Osteocyte (in vitro differentiated cells): Measurements from ENCODE around the gene SLC25A10. TPM values are rescaled to one million over a fixed set of nuclear protein-coding genes. Genes with fewer than 3 reads are reported as not detected.

Experiments used
- DNase-seq: peaks from one replicate; pipeline ENCODE4 v3.0.0; 2021; ENCODE audit warnings: mixed read lengths; ENCODE audit not compliant: unreplicated experiment; ENCODE audit errors: extremely low spot score
- H3K27ac Mint-ChIP-seq: one replicate; pipeline ENCODE4 v1.8.0; 2021; ENCODE audit warnings: mild to moderate bottlenecking, mixed read lengths; ENCODE audit not compliant: unreplicated experiment
- H3K27me3 Mint-ChIP-seq: one replicate; pipeline ENCODE4 v1.8.0; 2021; ENCODE audit warnings: mixed read lengths; ENCODE audit not compliant: unreplicated experiment
- H3K36me3 Mint-ChIP-seq: one replicate; pipeline ENCODE4 v1.8.0; 2021; ENCODE audit warnings: mixed read lengths; ENCODE audit not compliant: unreplicated experiment
- H3K4me1 Mint-ChIP-seq: one replicate; pipeline ENCODE4 v1.8.0; 2021; ENCODE audit warnings: mixed read lengths; ENCODE audit not compliant: unreplicated experiment
- H3K4me3 Mint-ChIP-seq: one replicate; pipeline ENCODE4 v1.8.0; 2021; ENCODE audit warnings: mild to moderate bottlenecking, moderate library complexity, mixed read lengths; ENCODE audit not compliant: unreplicated experiment
- H3K9me3 Mint-ChIP-seq: one replicate; pipeline ENCODE4 v1.8.0; 2021; ENCODE audit warnings: mixed read lengths; ENCODE audit not compliant: unreplicated experiment
- long read RNA-seq: library from polyadenylated mRNA; unstranded; transcript quantifications from one replicate; pipeline ENCODE4 v2.0.0, GENCODE V29; 2021
- total RNA-seq: library from RNA; stranded (reverse); gene quantifications from 2 replicates; pipeline ENCODE4 v1.2.1, GENCODE V29; 2021
- TF ChIP-seq, protein P1 (sequence below): fragments of 200-600 bp; sonication (generic); IDR thresholded peaks from 2 replicates; pipeline ENCODE4 v1.5.0; 2021; ENCODE audit warnings: antibody characterized with exemption, mild to moderate bottlenecking, moderate library complexity

The SLC25A10 gene, protein sequence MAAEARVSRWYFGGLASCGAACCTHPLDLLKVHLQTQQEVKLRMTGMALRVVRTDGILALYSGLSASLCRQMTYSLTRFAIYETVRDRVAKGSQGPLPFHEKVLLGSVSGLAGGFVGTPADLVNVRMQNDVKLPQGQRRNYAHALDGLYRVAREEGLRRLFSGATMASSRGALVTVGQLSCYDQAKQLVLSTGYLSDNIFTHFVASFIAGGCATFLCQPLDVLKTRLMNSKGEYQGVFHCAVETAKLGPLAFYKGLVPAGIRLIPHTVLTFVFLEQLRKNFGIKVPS
- 8.0 and 9.5 TPM in 2 replicates for total RNA-seq
- long read RNA-seq, partial matches to known transcripts = 0 of 1 reads
- long read RNA-seq, other reads (novel, unspliced or antisense) = 0 of 1 reads

DNA sequence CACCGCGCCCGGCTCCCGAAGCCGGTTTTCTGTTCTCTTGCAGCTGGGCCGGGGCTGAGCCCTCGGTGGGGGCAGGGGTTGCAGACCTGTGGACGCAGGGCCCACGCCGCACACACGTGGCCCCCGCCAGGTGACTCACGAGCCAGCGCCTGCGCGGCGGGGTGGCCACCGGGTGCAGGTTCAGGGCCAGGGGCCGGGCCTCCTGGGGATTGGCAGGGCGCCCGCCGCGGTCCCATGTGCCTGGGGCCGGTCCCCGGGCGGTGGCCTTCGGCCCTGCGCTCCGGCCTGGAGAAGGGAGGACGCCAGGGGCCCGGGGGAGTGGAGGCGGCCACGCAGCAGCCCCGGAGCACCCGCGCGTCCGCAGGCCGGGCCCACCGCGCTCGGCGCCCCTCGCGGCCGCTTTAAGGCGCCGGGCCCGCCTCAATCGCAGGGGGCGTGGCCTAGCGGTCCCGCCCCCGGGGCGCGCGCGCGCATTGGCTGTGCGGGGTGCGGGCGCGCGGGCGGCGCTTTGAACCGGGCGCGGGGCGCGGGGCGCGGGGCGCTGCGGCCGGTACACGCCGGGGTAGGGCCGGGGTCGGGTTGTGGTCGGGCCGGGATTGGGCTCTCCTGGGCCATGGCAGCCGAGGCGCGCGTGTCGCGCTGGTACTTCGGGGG lies at the start of gene SLC25A10:
Gene SLC25A10, plus strand, starts transcription at position 471 of the 654 bp plus-strand sequence. Its CDS starts 143 bp downstream, at position 614.
- TF ChIP-seq, protein P1, sequence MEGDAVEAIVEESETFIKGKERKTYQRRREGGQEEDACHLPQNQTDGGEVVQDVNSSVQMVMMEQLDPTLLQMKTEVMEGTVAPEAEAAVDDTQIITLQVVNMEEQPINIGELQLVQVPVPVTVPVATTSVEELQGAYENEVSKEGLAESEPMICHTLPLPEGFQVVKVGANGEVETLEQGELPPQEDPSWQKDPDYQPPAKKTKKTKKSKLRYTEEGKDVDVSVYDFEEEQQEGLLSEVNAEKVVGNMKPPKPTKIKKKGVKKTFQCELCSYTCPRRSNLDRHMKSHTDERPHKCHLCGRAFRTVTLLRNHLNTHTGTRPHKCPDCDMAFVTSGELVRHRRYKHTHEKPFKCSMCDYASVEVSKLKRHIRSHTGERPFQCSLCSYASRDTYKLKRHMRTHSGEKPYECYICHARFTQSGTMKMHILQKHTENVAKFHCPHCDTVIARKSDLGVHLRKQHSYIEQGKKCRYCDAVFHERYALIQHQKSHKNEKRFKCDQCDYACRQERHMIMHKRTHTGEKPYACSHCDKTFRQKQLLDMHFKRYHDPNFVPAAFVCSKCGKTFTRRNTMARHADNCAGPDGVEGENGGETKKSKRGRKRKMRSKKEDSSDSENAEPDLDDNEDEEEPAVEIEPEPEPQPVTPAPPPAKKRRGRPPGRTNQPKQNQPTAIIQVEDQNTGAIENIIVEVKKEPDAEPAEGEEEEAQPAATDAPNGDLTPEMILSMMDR = peak; percentile 13
- peak within 1 kb of the TSS; percentile 79 for H3K4me3 Mint-ChIP-seq
- peaks cover 26% of the 10 kb centered on the region for H3K4me1 Mint-ChIP-seq
- no peaks in the 10 kb centered on the region for H3K27me3 Mint-ChIP-seq
- H3K36me3 Mint-ChIP-seq = peaks cover under 1% of the 10 kb centered on the region
- H3K9me3 Mint-ChIP-seq = no peaks in the 10 kb centered on the region
- DNase-seq = no peak
- H3K27ac Mint-ChIP-seq = peak within 1 kb of the TSS; percentile 68

DNA sequence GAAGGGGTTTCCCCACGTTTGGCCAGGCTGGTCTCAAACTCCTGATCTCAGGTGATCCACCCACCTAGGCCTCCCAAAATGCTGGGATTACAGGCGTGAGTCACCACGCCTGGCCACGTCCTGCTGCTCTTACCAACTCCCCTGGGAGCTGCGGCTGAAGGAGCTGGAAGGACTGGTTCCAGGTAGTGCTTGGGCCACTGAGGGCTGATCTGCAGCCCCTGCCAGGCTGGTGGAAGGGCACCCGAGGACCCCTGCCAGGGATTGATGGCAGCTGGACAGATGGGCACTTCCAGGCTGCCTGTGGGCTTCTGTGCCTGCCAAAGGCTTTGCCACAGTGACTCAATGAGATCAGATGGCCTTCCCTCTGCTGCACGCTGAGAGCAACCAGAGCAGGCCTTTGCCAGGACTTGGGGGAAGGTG lies 48.0 kb upstream of the SLC25A10 start:
- Mint-ChIP-seq H3K27me3 (no peaks in the 10 kb centered on the region), H3K36me3 (peaks cover 3% of the 10 kb centered on the region), H3K4me3 (peak overlapping the region; percentile 10), H3K27ac (no peak overlapping the region), H3K4me1 (peaks cover 17% of the 10 kb centered on the region), H3K9me3 (no peaks in the 10 kb centered on the region)
- DNase-seq = no peak
- TF ChIP-seq, protein P1 = no peak

DNA sequence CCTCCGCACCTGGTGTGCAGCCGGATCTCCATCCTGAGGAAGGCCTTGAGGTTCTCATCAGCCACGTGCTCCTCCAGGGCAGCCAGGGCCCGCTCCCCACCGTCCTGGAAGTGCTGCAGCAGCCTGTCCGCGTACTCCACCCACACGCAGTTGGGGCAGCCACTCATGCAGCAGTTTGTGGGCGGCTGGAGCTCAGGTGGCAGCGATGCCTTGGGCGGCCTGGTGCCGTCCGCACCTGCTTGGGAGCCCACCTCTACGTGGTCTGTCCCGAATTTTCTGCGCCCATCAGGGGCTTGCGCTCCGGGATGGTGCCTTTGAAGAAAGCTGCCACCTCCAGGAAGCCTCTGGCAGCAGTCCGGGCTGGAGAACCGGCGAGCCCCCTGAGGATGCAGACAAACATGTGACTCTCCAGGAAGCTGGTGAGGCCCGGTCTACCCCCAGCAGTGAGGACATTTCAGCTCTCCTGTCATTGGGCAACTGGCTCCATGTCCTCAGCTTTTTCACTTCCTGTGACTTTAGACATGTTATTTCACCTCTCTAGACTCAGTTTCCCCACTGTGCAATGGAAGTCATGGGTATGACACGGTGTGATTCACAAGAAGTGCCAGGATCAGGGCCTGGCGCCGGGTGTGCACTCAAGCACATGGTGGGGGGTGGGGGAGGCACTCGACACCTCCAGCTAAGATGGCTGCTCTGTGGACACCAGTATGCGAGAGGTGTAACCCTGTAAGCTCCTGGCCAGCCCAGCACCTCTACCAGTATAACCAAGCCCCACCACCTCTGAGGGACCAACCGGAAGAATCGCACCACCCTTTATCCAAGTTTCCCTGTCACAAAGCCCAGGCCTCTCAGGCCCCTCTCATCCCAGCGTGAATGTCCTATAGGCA lies 46.6 kb upstream of the SLC25A10 start:
- H3K4me3 Mint-ChIP-seq = peak overlapping the region; percentile 93
- TF ChIP-seq, protein P1 = no peak
- H3K9me3 Mint-ChIP-seq = no peaks in the 10 kb centered on the region
- no peaks in the 10 kb centered on the region for H3K27me3 Mint-ChIP-seq
- peak overlapping the region; percentile 91 for H3K27ac Mint-ChIP-seq
- H3K4me1 Mint-ChIP-seq = peaks cover 17% of the 10 kb centered on the region
- DNase-seq = no peak
- peaks cover 7% of the 10 kb centered on the region for H3K36me3 Mint-ChIP-seq

DNA sequence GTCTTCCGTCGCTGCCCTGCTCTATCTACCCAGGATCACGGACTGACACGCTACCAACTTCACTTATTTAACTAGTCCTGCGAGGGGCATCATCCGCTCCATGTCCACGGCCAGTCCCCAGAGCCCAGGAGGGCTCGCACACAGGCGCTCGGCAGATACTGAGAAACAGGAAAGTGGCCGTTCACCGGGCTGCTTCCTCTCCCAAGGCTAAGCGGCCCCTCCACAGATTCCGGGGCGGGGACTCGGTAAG lies 46.1 kb upstream of the SLC25A10 start:
- TF ChIP-seq, protein P1 = no peak
- DNase-seq = no peak
- no peaks in the 10 kb centered on the region for H3K27me3 Mint-ChIP-seq
- peak overlapping the region; percentile 91 for H3K27ac Mint-ChIP-seq
- H3K4me3 Mint-ChIP-seq = peak overlapping the region; percentile 93
- peaks cover 7% of the 10 kb centered on the region for H3K36me3 Mint-ChIP-seq
- H3K4me1 Mint-ChIP-seq = peaks cover 17% of the 10 kb centered on the region
- H3K9me3 Mint-ChIP-seq = no peaks in the 10 kb centered on the region
